ENCODE measurements around the gene TIAM2.

DNA sequence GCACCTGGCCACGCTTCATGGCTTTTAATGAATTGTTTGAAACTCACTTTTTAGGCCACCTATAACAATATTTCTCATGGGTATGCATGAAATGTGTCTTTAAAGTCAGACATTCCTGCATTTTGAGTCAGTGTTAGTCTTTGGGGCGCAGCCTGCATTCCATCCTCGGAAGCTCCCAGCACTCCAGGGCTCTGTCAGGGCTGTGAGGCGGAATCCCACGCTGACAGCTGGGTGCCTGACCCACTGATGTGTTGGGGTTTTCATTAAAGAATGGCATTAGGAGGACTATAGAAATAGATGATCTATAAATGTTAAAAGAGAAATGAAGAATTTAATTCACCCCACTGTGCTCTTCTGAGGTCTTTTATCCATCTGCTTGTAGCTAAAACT is 252.5 kb downstream of the TIAM2 start:
- TF ChIP-seq, protein P1, sequence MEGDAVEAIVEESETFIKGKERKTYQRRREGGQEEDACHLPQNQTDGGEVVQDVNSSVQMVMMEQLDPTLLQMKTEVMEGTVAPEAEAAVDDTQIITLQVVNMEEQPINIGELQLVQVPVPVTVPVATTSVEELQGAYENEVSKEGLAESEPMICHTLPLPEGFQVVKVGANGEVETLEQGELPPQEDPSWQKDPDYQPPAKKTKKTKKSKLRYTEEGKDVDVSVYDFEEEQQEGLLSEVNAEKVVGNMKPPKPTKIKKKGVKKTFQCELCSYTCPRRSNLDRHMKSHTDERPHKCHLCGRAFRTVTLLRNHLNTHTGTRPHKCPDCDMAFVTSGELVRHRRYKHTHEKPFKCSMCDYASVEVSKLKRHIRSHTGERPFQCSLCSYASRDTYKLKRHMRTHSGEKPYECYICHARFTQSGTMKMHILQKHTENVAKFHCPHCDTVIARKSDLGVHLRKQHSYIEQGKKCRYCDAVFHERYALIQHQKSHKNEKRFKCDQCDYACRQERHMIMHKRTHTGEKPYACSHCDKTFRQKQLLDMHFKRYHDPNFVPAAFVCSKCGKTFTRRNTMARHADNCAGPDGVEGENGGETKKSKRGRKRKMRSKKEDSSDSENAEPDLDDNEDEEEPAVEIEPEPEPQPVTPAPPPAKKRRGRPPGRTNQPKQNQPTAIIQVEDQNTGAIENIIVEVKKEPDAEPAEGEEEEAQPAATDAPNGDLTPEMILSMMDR (IDR thresholded peaks at IDR 0.05): no peak
- no peak for TF ChIP-seq POLR2A (IDR thresholded peaks at IDR 0.05)

Measured in uterus (tissue), 2 donors.